GM12878 (cell line): ENCODE data around the gene ZBTB7B. TPM values are rescaled to one million over a fixed set of nuclear protein-coding genes. Genes with fewer than 3 reads are reported as not detected.

Source experiments
- BACH1 ChIP-seq: fragments of 450-650 bp; IDR thresholded peaks from 2 replicates; pipeline ENCODE4 v1.6.1; 2017; ENCODE audit warnings: mild to moderate bottlenecking, borderline replicate concordance
- CHD1 ChIP-seq: IDR thresholded peaks from 2 replicates; pipeline ENCODE4 v1.6.1; 2012; ENCODE audit warnings: low read depth, low read length, improper control_type of control experiment
- KDM1A ChIP-seq: fragments of 200-600 bp; sonication (generic); IDR thresholded peaks from 2 replicates; pipeline ENCODE4 v1.6.1; 2016; ENCODE audit warnings: borderline replicate concordance
- KLF5 ChIP-seq: fragments of 450-650 bp; IDR thresholded peaks from 2 replicates; pipeline ENCODE4 v1.6.1; 2014; ENCODE audit warnings: mild to moderate bottlenecking; ENCODE audit not compliant: partially characterized antibody
- MYB ChIP-seq: fragments of 150-350 bp; IDR thresholded peaks from 2 replicates; pipeline ENCODE4 v1.6.1; 2014; ENCODE audit warnings: mild to moderate bottlenecking, low read depth, low read length, borderline replicate concordance
- MYC ChIP-seq: IDR thresholded peaks from 2 replicates; pipeline ENCODE4 v1.6.1; 2011; ENCODE audit warnings: mild to moderate bottlenecking, low read length, moderate library complexity, inconsistent platforms; ENCODE audit not compliant: insufficient read depth, insufficient replicate concordance, insufficient read length, severe bottlenecking
- NBN ChIP-seq: fragments of 450-650 bp; IDR thresholded peaks from 2 replicates; pipeline ENCODE4 v1.6.1; 2016
- NFXL1 ChIP-seq: fragments of 450-650 bp; IDR thresholded peaks from 2 replicates; pipeline ENCODE4 v1.6.1; 2017; ENCODE audit warnings: antibody characterized with exemption, mild to moderate bottlenecking, borderline replicate concordance
- NRF1 ChIP-seq: conservative IDR thresholded peaks from 2 replicates; pipeline ENCODE4 v1.6.1; 2011; ENCODE audit warnings: mild to moderate bottlenecking, low read depth, low read length, improper control_type of control experiment
- POLR2AphosphoS5 ChIP-seq: IDR thresholded peaks from 2 replicates; pipeline ENCODE4 v1.6.1; 2011; ENCODE audit warnings: mild to moderate bottlenecking, low read length, inconsistent platforms
- RCOR1 ChIP-seq: conservative IDR thresholded peaks from 2 replicates; pipeline ENCODE4 v1.6.1; 2012; ENCODE audit warnings: low read depth, low read length, improper control_type of control experiment
- SIN3A ChIP-seq: IDR thresholded peaks from 2 replicates; pipeline ENCODE4 v1.6.1; 2012; ENCODE audit warnings: low read depth, low read length, improper control_type of control experiment
- ZSCAN29 ChIP-seq: fragments of 450-650 bp; IDR thresholded peaks from 2 replicates; pipeline ENCODE4 v1.6.1; 2017; ENCODE audit warnings: mild to moderate bottlenecking, moderate library complexity
- polyA plus RNA-seq, 11 experiments: library from polyadenylated mRNA; depleted of rRNA in 4 of 11; unstranded in 6 of 11; stranded (reverse) in 5 of 11; fragments of >200 nt; fragmentation: Nextera tagmentation in 4 of 11; fragmentation: Illumina TruSeq in 1 of 11; extraction: Ambion mirVana in 4 of 11; extraction: Trizol in 1 of 11; gene quantifications; 1 replicate in 1 of 11; 2 replicates in 10 of 11; pipeline versions ENCODE4 v1.2.1 to v1.2.3, GENCODE V29; 2011 to 2016; ENCODE audit warnings: inconsistent platforms in 2 of 11, missing spikeins in 2 of 11, low read depth in 1 of 11
- total RNA-seq, 4 experiments: library from RNA; depleted of rRNA in 3 of 4; stranded (reverse); fragments of >200 nt in 3 of 4; fragmentation: Illumina TruSeq in 1 of 4; extraction: Trizol in 1 of 4; gene quantifications; 2 replicates each; pipeline versions ENCODE4 v1.2.1 to v1.2.3, GENCODE V29; 2013 to 2021
- TF ChIP-seq, protein P1 (sequence below): fragments of 450-650 bp; IDR thresholded peaks from 2 replicates; pipeline ENCODE4 v1.6.1; 2017; ENCODE audit warnings: mild to moderate bottlenecking, moderate library complexity
- TF ChIP-seq, protein P2 (sequence below): fragments of 450-650 bp; formaldehyde crosslinking; IDR thresholded peaks from 2 replicates; pipeline ENCODE4 v1.4.0; 2022; ENCODE audit warnings: mild to moderate bottlenecking, moderate library complexity
- TF ChIP-seq, protein P3 (sequence below): IDR thresholded peaks from 2 replicates; pipeline ENCODE4 v1.6.1; 2011; ENCODE audit warnings: mild to moderate bottlenecking, low read depth, low read length, moderate library complexity; ENCODE audit not compliant: insufficient replicate concordance

Gene ZBTB7B
- total and polyA plus RNA-seq, 10 of the 15 experiments (the other 5 are each of a cell fraction or from before 2014, with no cell fraction given), result 0.11 to 44.9 (median 11.3) TPM

DNA sequence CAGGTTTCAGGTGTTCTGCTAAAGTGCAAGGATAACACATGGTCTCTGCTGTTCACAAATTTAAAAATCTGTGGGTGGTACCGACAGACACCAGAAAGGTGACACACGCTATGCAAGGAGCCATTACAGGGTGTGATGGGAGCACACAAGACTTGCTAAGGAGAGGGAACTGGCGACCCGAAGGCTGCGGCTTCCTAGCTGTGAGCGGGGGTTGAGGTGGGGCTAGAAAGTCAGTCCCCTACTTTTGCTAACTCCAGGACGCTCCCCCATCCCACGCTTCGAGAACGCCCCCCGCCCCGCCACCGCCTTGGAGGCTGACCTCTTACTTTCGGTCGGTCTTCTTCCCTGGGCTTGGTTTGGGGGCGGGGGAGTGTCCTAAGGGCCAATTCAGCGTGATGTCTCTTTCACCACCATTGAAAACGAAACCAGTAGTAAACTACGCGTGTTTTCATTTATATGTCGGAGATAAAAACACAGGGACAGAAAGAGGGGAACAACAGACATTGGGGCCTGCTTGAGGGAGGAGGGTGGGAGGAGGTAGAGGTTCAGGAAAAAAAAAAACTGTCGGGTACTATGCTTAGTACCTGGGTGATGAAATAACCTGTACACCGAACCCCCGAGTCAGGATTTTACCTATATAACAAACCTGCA, 27.1 kb upstream of the ZBTB7B start (continued):
- no peak for TF ChIP-seq MYC
- TF ChIP-seq RCOR1, result no peak
- no peak for TF ChIP-seq CHD1
- TF ChIP-seq, protein P1, sequence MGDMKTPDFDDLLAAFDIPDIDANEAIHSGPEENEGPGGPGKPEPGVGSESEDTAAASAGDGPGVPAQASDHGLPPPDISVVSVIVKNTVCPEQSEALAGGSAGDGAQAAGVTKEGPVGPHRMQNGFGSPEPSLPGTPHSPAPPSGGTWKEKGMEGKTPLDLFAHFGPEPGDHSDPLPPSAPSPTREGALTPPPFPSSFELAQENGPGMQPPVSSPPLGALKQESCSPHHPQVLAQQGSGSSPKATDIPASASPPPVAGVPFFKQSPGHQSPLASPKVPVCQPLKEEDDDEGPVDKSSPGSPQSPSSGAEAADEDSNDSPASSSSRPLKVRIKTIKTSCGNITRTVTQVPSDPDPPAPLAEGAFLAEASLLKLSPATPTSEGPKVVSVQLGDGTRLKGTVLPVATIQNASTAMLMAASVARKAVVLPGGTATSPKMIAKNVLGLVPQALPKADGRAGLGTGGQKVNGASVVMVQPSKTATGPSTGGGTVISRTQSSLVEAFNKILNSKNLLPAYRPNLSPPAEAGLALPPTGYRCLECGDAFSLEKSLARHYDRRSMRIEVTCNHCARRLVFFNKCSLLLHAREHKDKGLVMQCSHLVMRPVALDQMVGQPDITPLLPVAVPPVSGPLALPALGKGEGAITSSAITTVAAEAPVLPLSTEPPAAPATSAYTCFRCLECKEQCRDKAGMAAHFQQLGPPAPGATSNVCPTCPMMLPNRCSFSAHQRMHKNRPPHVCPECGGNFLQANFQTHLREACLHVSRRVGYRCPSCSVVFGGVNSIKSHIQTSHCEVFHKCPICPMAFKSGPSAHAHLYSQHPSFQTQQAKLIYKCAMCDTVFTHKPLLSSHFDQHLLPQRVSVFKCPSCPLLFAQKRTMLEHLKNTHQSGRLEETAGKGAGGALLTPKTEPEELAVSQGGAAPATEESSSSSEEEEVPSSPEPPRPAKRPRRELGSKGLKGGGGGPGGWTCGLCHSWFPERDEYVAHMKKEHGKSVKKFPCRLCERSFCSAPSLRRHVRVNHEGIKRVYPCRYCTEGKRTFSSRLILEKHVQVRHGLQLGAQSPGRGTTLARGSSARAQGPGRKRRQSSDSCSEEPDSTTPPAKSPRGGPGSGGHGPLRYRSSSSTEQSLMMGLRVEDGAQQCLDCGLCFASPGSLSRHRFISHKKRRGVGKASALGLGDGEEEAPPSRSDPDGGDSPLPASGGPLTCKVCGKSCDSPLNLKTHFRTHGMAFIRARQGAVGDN, result no peak
- no peak for TF ChIP-seq KLF5
- no peak for TF ChIP-seq NRF1
- TF ChIP-seq NBN, result peak; percentile 63
- TF ChIP-seq SIN3A, result peak; percentile 63
- TF ChIP-seq, protein P2, sequence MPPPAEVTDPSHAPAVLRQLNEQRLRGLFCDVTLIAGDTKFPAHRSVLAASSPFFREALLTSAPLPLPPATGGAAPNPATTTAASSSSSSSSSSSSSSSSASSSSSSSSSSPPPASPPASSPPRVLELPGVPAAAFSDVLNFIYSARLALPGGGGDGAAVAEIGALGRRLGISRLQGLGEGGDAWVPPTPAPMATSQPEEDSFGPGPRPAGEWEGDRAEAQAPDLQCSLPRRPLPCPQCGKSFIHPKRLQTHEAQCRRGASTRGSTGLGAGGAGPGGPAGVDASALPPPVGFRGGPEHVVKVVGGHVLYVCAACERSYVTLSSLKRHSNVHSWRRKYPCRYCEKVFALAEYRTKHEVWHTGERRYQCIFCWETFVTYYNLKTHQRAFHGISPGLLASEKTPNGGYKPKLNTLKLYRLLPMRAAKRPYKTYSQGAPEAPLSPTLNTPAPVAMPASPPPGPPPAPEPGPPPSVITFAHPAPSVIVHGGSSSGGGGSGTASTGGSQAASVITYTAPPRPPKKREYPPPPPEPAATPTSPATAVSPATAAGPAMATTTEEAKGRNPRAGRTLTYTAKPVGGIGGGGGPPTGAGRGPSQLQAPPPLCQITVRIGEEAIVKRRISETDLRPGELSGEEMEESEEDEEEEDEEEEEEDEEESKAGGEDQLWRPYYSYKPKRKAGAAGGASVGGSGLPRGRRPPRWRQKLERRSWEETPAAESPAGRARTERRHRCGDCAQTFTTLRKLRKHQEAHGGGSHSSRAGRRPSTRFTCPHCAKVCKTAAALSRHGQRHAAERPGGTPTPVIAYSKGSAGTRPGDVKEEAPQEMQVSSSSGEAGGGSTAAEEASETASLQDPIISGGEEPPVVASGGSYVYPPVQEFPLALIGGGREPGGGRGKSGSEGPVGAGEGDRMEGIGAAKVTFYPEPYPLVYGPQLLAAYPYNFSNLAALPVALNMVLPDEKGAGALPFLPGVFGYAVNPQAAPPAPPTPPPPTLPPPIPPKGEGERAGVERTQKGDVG (CRISPR knock-in tag), result no peak
- no peak for TF ChIP-seq KDM1A
- TF ChIP-seq, protein P3, sequence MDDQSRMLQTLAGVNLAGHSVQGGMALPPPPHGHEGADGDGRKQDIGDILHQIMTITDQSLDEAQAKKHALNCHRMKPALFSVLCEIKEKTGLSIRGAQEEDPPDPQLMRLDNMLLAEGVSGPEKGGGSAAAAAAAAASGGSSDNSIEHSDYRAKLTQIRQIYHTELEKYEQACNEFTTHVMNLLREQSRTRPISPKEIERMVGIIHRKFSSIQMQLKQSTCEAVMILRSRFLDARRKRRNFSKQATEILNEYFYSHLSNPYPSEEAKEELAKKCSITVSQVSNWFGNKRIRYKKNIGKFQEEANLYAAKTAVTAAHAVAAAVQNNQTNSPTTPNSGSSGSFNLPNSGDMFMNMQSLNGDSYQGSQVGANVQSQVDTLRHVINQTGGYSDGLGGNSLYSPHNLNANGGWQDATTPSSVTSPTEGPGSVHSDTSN, result no peak
- no peak for TF ChIP-seq NFXL1
- TF ChIP-seq POLR2AphosphoS5, result no peak
- TF ChIP-seq MYB, result no peak
- TF ChIP-seq ZSCAN29, result no peak
- 0 out of 2 replicates have a peak, but pooled peaks have one; percentile 9 for TF ChIP-seq BACH1
